Parathyroid adenoma (tissue), 2 donors: ENCODE data around the gene CFAP100.

ENCODE experiments used
- H2AFZ ChIP-seq: fragments of 300-600 bp; sonication (generic); one replicate; pipeline ENCODE4 v1.7.0; 2017; ENCODE audit warnings: antibody characterized with exemption, mild to moderate bottlenecking
- H3K27ac ChIP-seq: fragments of 300-600 bp; sonication (generic); one replicate; pipeline ENCODE4 v1.7.0; 2017
- H3K27me3 ChIP-seq: fragments of 300-600 bp; sonication (generic); one replicate; pipeline ENCODE4 v1.7.0; 2017; ENCODE audit warnings: low read length; ENCODE audit not compliant: control insufficient read depth, insufficient read depth
- H3K36me3 ChIP-seq: fragments of 300-600 bp; sonication (generic); one replicate; pipeline ENCODE4 v1.7.0; 2017; ENCODE audit warnings: low read length; ENCODE audit not compliant: control insufficient read depth, insufficient read depth
- H3K4me1 ChIP-seq: fragments of 300-600 bp; sonication (generic); one replicate; pipeline ENCODE4 v1.7.0; 2017; ENCODE audit warnings: control low read depth
- H3K4me2 ChIP-seq: fragments of 300-600 bp; sonication (generic); one replicate; pipeline ENCODE4 v1.7.0; 2017; ENCODE audit warnings: low read length
- H3K4me3 ChIP-seq: fragments of 300-600 bp; sonication (generic); one replicate; pipeline ENCODE4 v1.7.0; 2017; ENCODE audit warnings: low read depth, low read length
- H3K79me2 ChIP-seq: fragments of 300-600 bp; sonication (generic); one replicate; pipeline ENCODE4 v1.7.0; 2017; ENCODE audit warnings: control low read depth
- H3K9ac ChIP-seq: fragments of 300-600 bp; sonication (generic); one replicate; pipeline ENCODE4 v1.7.0; 2017; ENCODE audit warnings: mild to moderate bottlenecking
- H3K9me3 ChIP-seq: fragments of 300-600 bp; sonication (generic); one replicate; pipeline ENCODE4 v1.7.0; 2017; ENCODE audit warnings: low read length; ENCODE audit not compliant: control insufficient read depth
- TF ChIP-seq, protein P1 (sequence below): fragments of 300-600 bp; sonication (generic); IDR thresholded peaks from one replicate; pipeline ENCODE4 v1.7.0; 2017; ENCODE audit warnings: antibody characterized with exemption, mild to moderate bottlenecking
- donor health status: primary hyperparathyroidism.

CFAP100 gene

DNA sequence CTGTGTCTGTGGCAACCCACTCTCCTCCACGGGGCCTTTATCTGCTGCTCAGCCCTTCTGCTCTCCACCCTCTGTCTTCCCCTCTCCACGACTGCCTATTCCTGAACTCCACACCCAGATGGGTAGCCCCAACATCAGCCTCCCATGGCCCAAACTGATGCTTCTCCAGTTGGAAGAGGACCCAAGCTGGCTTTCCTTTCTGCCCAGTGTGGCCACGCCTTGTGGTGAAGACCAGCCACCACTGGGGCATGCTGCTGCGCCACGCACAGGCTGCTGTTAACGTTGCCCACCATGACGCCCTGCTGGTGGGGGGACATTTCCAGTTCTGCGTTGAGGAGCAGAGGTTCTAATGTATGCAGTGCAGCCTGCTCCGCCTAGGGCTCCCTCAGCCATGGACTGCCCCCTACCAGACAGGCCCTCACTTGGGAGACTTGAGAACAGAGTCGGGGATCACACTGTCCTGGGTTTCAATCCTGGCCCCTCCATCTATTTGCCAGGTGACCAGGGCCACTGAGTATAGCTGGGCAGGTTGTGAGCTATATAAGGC, 26.9 kb downstream of the CFAP100 start:
- no peak overlapping the region for H2AFZ ChIP-seq
- H3K4me3 ChIP-seq: no peak overlapping the region
- TF ChIP-seq, protein P1, sequence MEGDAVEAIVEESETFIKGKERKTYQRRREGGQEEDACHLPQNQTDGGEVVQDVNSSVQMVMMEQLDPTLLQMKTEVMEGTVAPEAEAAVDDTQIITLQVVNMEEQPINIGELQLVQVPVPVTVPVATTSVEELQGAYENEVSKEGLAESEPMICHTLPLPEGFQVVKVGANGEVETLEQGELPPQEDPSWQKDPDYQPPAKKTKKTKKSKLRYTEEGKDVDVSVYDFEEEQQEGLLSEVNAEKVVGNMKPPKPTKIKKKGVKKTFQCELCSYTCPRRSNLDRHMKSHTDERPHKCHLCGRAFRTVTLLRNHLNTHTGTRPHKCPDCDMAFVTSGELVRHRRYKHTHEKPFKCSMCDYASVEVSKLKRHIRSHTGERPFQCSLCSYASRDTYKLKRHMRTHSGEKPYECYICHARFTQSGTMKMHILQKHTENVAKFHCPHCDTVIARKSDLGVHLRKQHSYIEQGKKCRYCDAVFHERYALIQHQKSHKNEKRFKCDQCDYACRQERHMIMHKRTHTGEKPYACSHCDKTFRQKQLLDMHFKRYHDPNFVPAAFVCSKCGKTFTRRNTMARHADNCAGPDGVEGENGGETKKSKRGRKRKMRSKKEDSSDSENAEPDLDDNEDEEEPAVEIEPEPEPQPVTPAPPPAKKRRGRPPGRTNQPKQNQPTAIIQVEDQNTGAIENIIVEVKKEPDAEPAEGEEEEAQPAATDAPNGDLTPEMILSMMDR: no peak
- no peaks in the 10 kb centered on the region for H3K79me2 ChIP-seq
- H3K4me1 ChIP-seq: no peaks in the 10 kb centered on the region
- H3K4me2 ChIP-seq: no peak overlapping the region
- no peaks in the 10 kb centered on the region for H3K36me3 ChIP-seq
- H3K27ac ChIP-seq: no peak overlapping the region
- no peaks in the 10 kb centered on the region for H3K9me3 ChIP-seq
- no peaks in the 10 kb centered on the region for H3K27me3 ChIP-seq
- H3K9ac ChIP-seq: no peak overlapping the region

DNA sequence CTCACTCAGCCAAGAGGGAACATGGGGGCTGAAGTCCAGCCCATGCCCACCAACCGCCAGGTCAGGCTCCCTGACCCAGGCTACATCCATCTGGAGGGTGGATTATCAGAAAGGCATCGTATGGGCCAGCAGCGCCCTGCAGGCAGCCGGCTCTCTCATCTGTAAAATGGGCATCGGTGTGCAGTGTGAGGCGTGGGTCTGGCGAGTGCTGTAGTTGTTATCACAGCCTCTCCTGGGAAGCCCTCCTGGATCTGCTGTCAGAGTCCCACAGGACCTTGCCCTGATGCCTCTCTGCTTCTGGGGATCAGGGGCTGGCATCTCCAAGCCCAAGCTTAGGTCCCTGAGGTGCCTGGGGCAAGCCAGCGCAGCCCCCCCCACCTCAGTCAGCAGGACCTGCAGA, 27.4 kb downstream of the CFAP100 start:
- Histone ChIP-seq H3K27ac (no peak overlapping the region), H3K9me3 (no peaks in the 10 kb centered on the region), H3K4me1 (no peaks in the 10 kb centered on the region), H3K27me3 (no peaks in the 10 kb centered on the region), H3K36me3 (no peaks in the 10 kb centered on the region), H3K4me3 (no peak overlapping the region), H3K9ac (no peak overlapping the region), H3K4me2 (no peak overlapping the region), H3K79me2 (no peaks in the 10 kb centered on the region), H2AFZ (no peak overlapping the region)
- TF ChIP-seq, protein P1: no peak

DNA sequence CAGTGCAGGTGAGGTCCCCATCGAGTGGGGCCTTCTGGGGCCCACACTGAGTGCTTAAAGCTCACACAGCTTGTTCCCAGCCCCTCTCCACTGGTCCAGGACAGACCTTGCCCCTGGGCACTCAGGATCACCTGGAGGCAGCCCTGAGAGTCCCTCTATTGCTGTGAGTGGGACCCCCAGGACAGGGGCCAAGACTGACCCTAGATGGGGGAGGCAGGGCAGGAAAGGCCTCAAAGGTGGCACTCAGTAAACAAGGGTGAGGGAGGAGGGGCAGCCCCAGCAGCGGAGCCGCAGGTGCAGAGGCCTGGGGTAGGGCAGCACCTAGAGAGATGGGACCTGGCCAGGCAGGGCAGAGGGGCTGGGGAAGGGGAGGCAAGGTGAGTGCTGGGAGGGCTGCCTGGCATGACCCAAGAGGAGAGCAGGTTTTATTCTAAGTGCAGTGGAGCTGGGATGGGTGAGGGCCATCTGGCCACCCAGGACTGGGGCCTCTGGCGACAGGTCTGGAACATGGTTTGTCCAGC, 27.9 kb downstream of the CFAP100 start:
- H3K27ac ChIP-seq: no peak overlapping the region
- TF ChIP-seq, protein P1: no peak
- H3K4me3 ChIP-seq: no peak overlapping the region
- H3K4me2 ChIP-seq: no peak overlapping the region
- H3K36me3 ChIP-seq: no peaks in the 10 kb centered on the region
- no peak overlapping the region for H3K9ac ChIP-seq
- H3K27me3 ChIP-seq: no peaks in the 10 kb centered on the region
- H3K9me3 ChIP-seq: no peaks in the 10 kb centered on the region
- no peak overlapping the region for H2AFZ ChIP-seq
- no peaks in the 10 kb centered on the region for H3K4me1 ChIP-seq
- H3K79me2 ChIP-seq: no peaks in the 10 kb centered on the region

DNA sequence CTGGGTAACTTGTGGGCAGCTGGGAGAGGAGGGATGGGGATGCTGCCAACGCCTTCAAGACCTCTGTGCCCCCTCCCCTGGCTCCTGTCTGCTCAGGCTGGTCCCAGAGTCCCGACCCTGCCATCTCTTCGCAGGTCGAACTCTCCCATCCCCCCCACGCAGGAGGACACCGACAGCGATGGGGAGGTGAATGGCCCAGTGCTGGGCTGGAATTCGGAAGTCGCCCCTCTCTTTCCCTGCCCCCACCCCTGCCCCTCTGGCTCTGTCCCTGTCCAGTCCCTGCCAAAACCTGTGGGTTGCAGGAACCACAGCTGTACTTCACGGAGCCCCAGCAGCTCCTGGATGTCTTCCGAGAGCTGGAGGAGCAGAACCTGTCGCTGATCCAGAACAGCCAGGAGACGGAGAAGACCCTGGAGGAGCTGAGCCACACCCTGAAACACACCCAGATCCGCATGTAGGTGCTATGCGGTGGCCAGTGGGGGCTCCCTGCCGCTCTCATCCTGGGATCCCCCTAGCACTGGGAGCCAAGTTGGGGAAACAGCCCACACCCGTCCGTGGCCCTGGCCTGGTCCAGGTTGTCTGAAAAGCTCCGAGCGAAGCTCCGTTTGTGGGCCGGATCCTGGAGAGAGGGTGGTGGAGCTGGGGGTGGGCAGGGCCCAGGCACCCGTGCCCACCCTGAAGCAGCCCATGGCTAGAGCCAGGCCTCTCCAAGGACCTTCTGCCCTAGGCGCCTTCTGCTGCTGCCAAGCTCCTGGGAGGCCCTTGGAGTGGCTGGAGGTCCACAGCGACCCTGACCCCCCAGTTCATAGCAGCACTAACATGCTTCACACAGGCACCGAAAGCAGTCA, 28.7 kb downstream of the CFAP100 start:
- no peak overlapping the region for H3K4me3 ChIP-seq
- no peaks in the 10 kb centered on the region for H3K27me3 ChIP-seq
- H2AFZ ChIP-seq: no peak overlapping the region
- no peak overlapping the region for H3K9ac ChIP-seq
- H3K4me1 ChIP-seq: no peaks in the 10 kb centered on the region
- TF ChIP-seq, protein P1: no peak
- H3K79me2 ChIP-seq: no peaks in the 10 kb centered on the region
- no peak overlapping the region for H3K27ac ChIP-seq
- H3K36me3 ChIP-seq: no peaks in the 10 kb centered on the region
- no peaks in the 10 kb centered on the region for H3K9me3 ChIP-seq
- H3K4me2 ChIP-seq: no peak overlapping the region
